Stimulated activated naive CD4-positive, alpha-beta T cell (primary cell): ENCODE results near the gene RASAL3.

Experiments
- DNase-seq, 6 experiments: peaks; one replicate each; lab custom pipeline; 2025; lab: John Stamatoyannopoulos, UW

The RASAL3 gene

GRCh38 chr19:15436012-15436825 lies 28.1 kb downstream of the RASAL3 start:
- no peak for DNase-seq

- DNase-seq = peak in 1 of 6 experiments; percentile 29
These were observed 30.8 kb downstream of the RASAL3 start for GRCh38 chr19:15433519-15434069.

GRCh38 chr19:15432629-15433518 lies 31.5 kb downstream of the RASAL3 start:
- DNase-seq = peak; percentile 79 to 89 (median 87)

GRCh38 chr19:15432018-15432494 lies 32.3 kb downstream of the RASAL3 start:
- DNase-seq = peak in 3 of 6 experiments; percentile 12 to 20 (median 14)

GRCh38 chr19:15431396-15432017 lies 32.8 kb downstream of the RASAL3 start:
- DNase-seq = no peak

- DNase-seq = no peak
These were observed 33.7 kb downstream of the RASAL3 start for GRCh38 chr19:15430526-15431120.

- no peak for DNase-seq
These were observed 34.4 kb downstream of the RASAL3 start for GRCh38 chr19:15429825-15430467.

GRCh38 chr19:15428956-15429824 lies 35.2 kb downstream of the RASAL3 start:
- DNase-seq = no peak

GRCh38 chr19:15427991-15428471 lies 36.3 kb downstream of the RASAL3 start:
- no peak for DNase-seq

GRCh38 chr19:15427350-15427700 lies 37.0 kb downstream of the RASAL3 start:
- no peak for DNase-seq

- DNase-seq = no peak
These were observed 37.6 kb downstream of the RASAL3 start for GRCh38 chr19:15426485-15427349.

GRCh38 chr19:15425321-15425950 lies 38.9 kb downstream of the RASAL3 start:
- no peak for DNase-seq

GRCh38 chr19:15424692-15425272 lies 39.6 kb downstream of the RASAL3 start:
- no peak for DNase-seq

- DNase-seq = no peak
These were observed 40.2 kb downstream of the RASAL3 start for GRCh38 chr19:15424121-15424520.

GRCh38 chr19:15423130-15423529 lies 41.2 kb downstream of the RASAL3 start:
- no peak for DNase-seq

- no peak for DNase-seq
These were observed 41.9 kb downstream of the RASAL3 start for GRCh38 chr19:15422296-15423075.

- no peak for DNase-seq
These were observed 42.6 kb downstream of the RASAL3 start for GRCh38 chr19:15421721-15422260.
